Tibial nerve (tissue), 4 donors: ENCODE measurements around the gene GUK1. TPM values are rescaled to one million over a fixed set of nuclear protein-coding genes. Genes with fewer than 3 reads are reported as not detected.

Source experiments
- DNase-seq, 2 donors: peaks; one replicate each; pipeline ENCODE4 v3.0.0-alpha.2; 2019; ENCODE audit warnings: low spot score in 2 of 2
- H3K27ac ChIP-seq, 4 donors: fragments of 200-600 bp; sonication (generic) in 3 of 4; one replicate each; pipeline ENCODE4 v1.5.1; 2017 to 2019; ENCODE audit warnings: mild to moderate bottlenecking in 1 of 4
- H3K27me3 ChIP-seq, 2 donors: fragments of 200-600 bp; sonication (generic) in 1 of 2; one replicate each; pipeline versions ENCODE4 v1.5.1 to v1.6.0; 2017 to 2019
- H3K36me3 ChIP-seq, 3 donors: fragments of 200-600 bp; sonication (generic); one replicate each; pipeline ENCODE4 v1.5.1; 2018 to 2019
- H3K4me1 ChIP-seq, 4 donors: fragments of 200-600 bp; sonication (generic) in 3 of 4; one replicate each; pipeline ENCODE4 v1.5.1; 2017 to 2019
- H3K4me3 ChIP-seq, 4 donors: fragments of 200-600 bp; sonication (generic) in 3 of 4; one replicate each; pipeline ENCODE4 v1.5.1; 2017 to 2019; ENCODE audit warnings: mild to moderate bottlenecking in 1 of 4, moderate library complexity in 1 of 4
- H3K9me3 ChIP-seq, 4 donors: fragments of 200-600 bp; sonication (generic) in 3 of 4; one replicate each; pipeline ENCODE4 v1.5.1; 2017 to 2019
- CTCF ChIP-seq, 5 experiments: fragments of 200-600 bp in 3 of 5; fragments of 450-650 bp in 2 of 5; sonication (generic) in 3 of 5; IDR thresholded peaks; one replicate each; pipeline ENCODE4 v1.5.1; 2016 to 2019; ENCODE audit warnings: antibody characterized with exemption in 5 of 5, mild to moderate bottlenecking in 3 of 5, moderate library complexity in 2 of 5
- EP300 ChIP-seq, 2 donors: sonication (generic); formaldehyde crosslinking; IDR thresholded peaks; one replicate each; pipeline ENCODE4 v1.6.1; 2017; ENCODE audit warnings: antibody characterized with exemption in 2 of 2, mild to moderate bottlenecking in 1 of 2
- POLR2A ChIP-seq, 2 donors: fragments of 450-650 bp; IDR thresholded peaks; one replicate each; pipeline ENCODE4 v1.6.1; 2017; ENCODE audit warnings: antibody characterized with exemption in 2 of 2, mild to moderate bottlenecking in 2 of 2, moderate library complexity in 2 of 2
- WGBS, 2 donors: methylation state at CpG; one replicate each; pipeline ENCODE4 v1.1.5; 2018; 5-methylcytosine and 5-hydroxymethylcytosine counted together
- total RNA-seq, 4 donors: library from RNA; depleted of rRNA; stranded (reverse); fragments of >200 nt; gene quantifications; one replicate each; pipeline ENCODE4 v1.1.0, GENCODE V29; 2016

GUK1 gene
- total RNA-seq, 4 donors from 2014 or later, result 501 to 540 (median 510) TPM

GRCh38 chr1:228147151-228147693 lies 7.1 kb downstream of the GUK1 start:
- 90 to 91% methylated on average over 14 to 17 of the region's 20 CpGs for WGBS, 2 donors
- Histone ChIP-seq H3K9me3 (no peaks in the 10 kb centered on the region), H3K27me3 (no peaks in the 10 kb centered on the region), H3K36me3 (peaks cover 0 to 39% (median 7%) of the 10 kb centered on the region in 3 donors), H3K4me3 (no peak overlapping the region), H3K4me1 (peaks cover 0 to 90% (median 56%) of the 10 kb centered on the region in 4 donors), H3K27ac (peak overlapping the region; percentile 54 to 96 (median 88))
- peak in 1 of 2 donors; percentile 12 for DNase-seq
- TF ChIP-seq EP300 (IDR thresholded peaks at IDR 0.05), result peak in 1 of 2 donors; percentile 7
- no peak for TF ChIP-seq CTCF (IDR thresholded peaks at IDR 0.05)
- peak in 1 of 2 donors; percentile 4 for TF ChIP-seq POLR2A (IDR thresholded peaks at IDR 0.05)

- Histone ChIP-seq H3K9me3 (no peaks in the 10 kb centered on the region), H3K27ac (peak overlapping the region; percentile 54 to 96 (median 88)), H3K4me3 (no peak overlapping the region), H3K27me3 (no peaks in the 10 kb centered on the region), H3K36me3 (peaks cover 0 to 39% (median 7%) of the 10 kb centered on the region in 3 donors), H3K4me1 (peaks cover 0 to 89% (median 51%) of the 10 kb centered on the region in 4 donors)
- TF ChIP-seq CTCF (IDR thresholded peaks at IDR 0.05) (no peak), POLR2A (IDR thresholded peaks at IDR 0.05) (no peak), EP300 (IDR thresholded peaks at IDR 0.05) (no peak)
- 89 to 90% methylated on average over 4 of the region's 4 CpGs for WGBS, 2 donors
- DNase-seq, result no peak
Measured at GRCh38 chr1:228147768-228148167, 7.7 kb downstream of the GUK1 start.

- H3K4me3 ChIP-seq, result no peak overlapping the region
- no peaks in the 10 kb centered on the region for H3K9me3 ChIP-seq
- H3K4me1 ChIP-seq, result peaks cover 0 to 83% (median 46%) of the 10 kb centered on the region in 4 donors
- H3K27me3 ChIP-seq, result no peaks in the 10 kb centered on the region
- TF ChIP-seq CTCF (IDR thresholded peaks at IDR 0.05) (no peak), EP300 (IDR thresholded peaks at IDR 0.05) (no peak), POLR2A (IDR thresholded peaks at IDR 0.05) (no peak)
- H3K27ac ChIP-seq, result peak overlapping the region; percentile 77 to 96 (median 88)
- peaks cover 0 to 39% (median 7%) of the 10 kb centered on the region in 3 donors for H3K36me3 ChIP-seq
- 50 to 67% methylated on average over 6 to 9 of the region's 18 CpGs for WGBS, 2 donors
- DNase-seq, result peak in 1 of 2 donors; percentile 13
Measured at GRCh38 chr1:228148196-228148861, 8.2 kb downstream of the GUK1 start.

GRCh38 chr1:228148935-228149405 lies 8.9 kb downstream of the GUK1 start:
- 51 to 74% methylated on average over 3 to 7 of the region's 8 CpGs for WGBS, 2 donors
- H3K4me1 ChIP-seq, result peaks cover 0 to 77% (median 41%) of the 10 kb centered on the region in 4 donors
- H3K27ac ChIP-seq, result peak overlapping the region; percentile 77 to 96 (median 88)
- H3K36me3 ChIP-seq, result peaks cover 0 to 39% (median 7%) of the 10 kb centered on the region in 3 donors
- no peaks in the 10 kb centered on the region for H3K27me3 ChIP-seq
- peak in 1 of 2 donors; percentile 11 for DNase-seq
- H3K4me3 ChIP-seq, result no peak overlapping the region
- TF ChIP-seq POLR2A (IDR thresholded peaks at IDR 0.05) (no peak), CTCF (IDR thresholded peaks at IDR 0.05) (no peak), EP300 (IDR thresholded peaks at IDR 0.05) (no peak)
- H3K9me3 ChIP-seq, result no peaks in the 10 kb centered on the region
